SU-DHL-6 (cell line): ENCODE measurements around the gene TMEM97.
"Not testable (repeated sequence)": the region's sequence is repeated elsewhere in the genome, so short reads cannot be mapped to it uniquely, and the experiment has no call there.

ENCODE experiments used
- CTCF ChIP-seq: fragments of 200-600 bp; sonication (generic); IDR thresholded peaks from one replicate; pipeline ENCODE4 v1.5.1; 2017; ENCODE audit warnings: antibody characterized with exemption, mild to moderate bottlenecking, low read length, moderate library complexity; ENCODE audit not compliant: insufficient read depth, poor library complexity, severe bottlenecking
- EZH2phosphoT487 ChIP-seq: fragments of 200-600 bp; sonication (generic), shearing (Covaris generic); conservative IDR thresholded peaks from 2 replicates; pipeline ENCODE4 v1.6.1; 2018; ENCODE audit warnings: mild to moderate bottlenecking, antibody characterized with exemption, low read length, moderate library complexity, mixed read lengths

- not testable (repeated sequence) for TF ChIP-seq CTCF, EZH2phosphoT487
These were observed 26.1 kb upstream of the TMEM97 start for GRCh38 chr17:28292878-28293277.
